ENCODE data around the gene PSD. TPM values are rescaled to one million over a fixed set of nuclear protein-coding genes. Genes with fewer than 3 reads are reported as not detected.
A peak's percentile ranks its signal among the peaks of the same experiment; 100 is the strongest.

PSD gene
- total and polyA plus RNA-seq, 9 of the 15 experiments (the other 6 are each of a cell fraction or from before 2014, with no cell fraction given), result 0.11 to 1.7 (median 0.54) TPM; not detected in 2

DNA sequence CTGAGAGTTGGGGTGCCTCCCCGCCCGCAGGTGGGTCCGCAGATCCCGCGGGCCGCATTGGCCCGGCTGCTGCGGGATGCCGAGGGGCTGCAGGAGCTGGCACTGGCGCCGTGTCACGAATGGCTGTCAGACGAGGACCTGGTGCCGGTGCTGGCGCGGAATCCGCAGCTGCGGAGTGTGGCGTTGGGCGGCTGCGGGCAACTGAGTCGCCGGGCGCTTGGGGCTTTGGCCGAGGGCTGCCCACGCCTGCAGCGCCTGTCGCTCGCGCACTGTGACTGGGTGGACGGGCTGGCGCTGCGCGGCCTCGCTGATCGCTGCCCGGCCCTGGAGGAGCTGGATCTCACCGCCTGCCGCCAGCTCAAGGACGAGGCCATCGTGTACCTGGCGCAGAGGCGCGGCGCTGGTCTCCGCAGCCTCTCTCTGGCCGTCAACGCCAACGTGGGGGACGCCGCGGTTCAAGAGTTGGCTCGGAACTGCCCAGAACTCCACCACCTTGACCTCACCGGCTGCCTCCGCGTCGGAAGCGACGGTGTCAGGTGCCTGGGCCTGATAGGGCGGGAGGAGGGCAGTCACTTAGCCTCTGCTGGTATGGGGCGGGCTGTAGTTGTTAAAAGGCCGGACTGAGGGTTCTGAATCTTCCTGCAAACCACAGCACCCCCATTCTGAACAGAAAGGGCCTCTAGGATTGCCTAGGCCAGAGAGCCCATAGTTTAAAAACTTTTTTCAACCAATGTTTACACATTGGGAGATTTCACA is 3.4 kb upstream of the PSD start:
- ChIA-PET CTCF (ENCODE audit: low intra/inter-chr PET ratio) (no interaction called here), POLR2A (interaction anchor here (0.6 to 5.3 kb wide), 14 partner anchors 9 to 1739 kb away, joined by 3 to 34 read pairs (median 4); partner anchors contain the start of genes C10orf95, CUEDC2, GBF1 and PITX3)
- Histone ChIP-seq H4K20me1 (replicated peaks; ENCODE audit: control insufficient read depth, insufficient read depth, low read length) (no peaks in the 10 kb centered on the region), H3K4me2 (ENCODE audit: insufficient read depth, low read length) (peak overlapping the region; percentile 74), H3K9me3 (replicated peaks; ENCODE audit: control insufficient read depth, insufficient read depth, low read depth, low read length) (no peaks in the 10 kb centered on the region), H3K4me1 (replicated peaks in 1 of 2; ENCODE audit: control insufficient read depth in 2 of 2, insufficient read depth in 2 of 2, low read length in 2 of 2) (peaks cover 12 to 53% of the 10 kb centered on the region in 2 experiments; a peak in 4 of 5 replicates), H3K79me2 (ENCODE audit: control insufficient read depth, insufficient read depth, low read length) (peaks cover 25% of the 10 kb centered on the region), H3K4me3 (peak overlapping the region; percentile 93), H3K36me3 (ENCODE audit: control insufficient read depth, insufficient read depth, low read length) (peaks cover 17% of the 10 kb centered on the region; the same call in 2 of the 3 replicates), H3K9ac (ENCODE audit: insufficient read depth in 1 of 2, low read depth in 2 of 2, low read length in 2 of 2) (peak overlapping the region; percentile 65 to 96), H2AFZ (ENCODE audit: low read depth, low read length) (peak overlapping the region; percentile 87), H3K9me1 (ENCODE audit: control insufficient read depth, insufficient read depth, low read length) (no peaks in the 10 kb centered on the region), H3K27me3 (ENCODE audit: control insufficient read depth in 2 of 2, insufficient read depth in 2 of 2, low read length in 2 of 2) (no peaks in the 10 kb centered on the region), H3K27ac (ENCODE audit: extremely low read depth, low read depth, low read length) (peak overlapping the region; percentile 80)
- 0% methylated on average over 22 of the region's 62 CpGs for WGBS (ENCODE audit: insufficient coverage, low coverage, missing lambda C conversion rate)
- peak; percentile 69 for ATAC-seq
- in situ Hi-C loops (cut with MboI) (no loop called here), intact Hi-C loops (cut with micrococcal nuclease) (loop anchor here (1.0 to 5.0 kb wide), 3 partner anchors 27 to 57 kb away; partner anchors contain the start of gene NFKB2)
- BruUV-seq (replicated peaks), result TSS peak; percentile 37
- DNase-seq (ENCODE audit: extremely low read depth in 1 of 4, low spot score in 3 of 4), result peak; percentile 54 to 83 (median 60)
- FAIRE-seq, result peak; percentile 83
- TF ChIP-seq SUPT5H (IDR thresholded peaks at IDR 0.05), result peak; percentile 46
- TF ChIP-seq UBTF (IDR thresholded peaks at IDR 0.05; ENCODE audit: borderline replicate concordance in 1 of 2, low read depth in 2 of 2, low read length in 2 of 2), result 0 out of 4 replicates have a peak, but pooled peaks of 1 of the 2 experiments have one; percentile 50
- peak; percentile 38; the same call in 1 of the 2 replicates for TF ChIP-seq STAG1 (CRISPR knock-in tag; IDR thresholded peaks at IDR 0.05; ENCODE audit: borderline replicate concordance)
- TF ChIP-seq GABPB1 (CRISPR knock-in tag; IDR thresholded peaks at IDR 0.05), result 0 out of 2 replicates have a peak, but pooled peaks have one; percentile 3
- TF ChIP-seq, protein P1, sequence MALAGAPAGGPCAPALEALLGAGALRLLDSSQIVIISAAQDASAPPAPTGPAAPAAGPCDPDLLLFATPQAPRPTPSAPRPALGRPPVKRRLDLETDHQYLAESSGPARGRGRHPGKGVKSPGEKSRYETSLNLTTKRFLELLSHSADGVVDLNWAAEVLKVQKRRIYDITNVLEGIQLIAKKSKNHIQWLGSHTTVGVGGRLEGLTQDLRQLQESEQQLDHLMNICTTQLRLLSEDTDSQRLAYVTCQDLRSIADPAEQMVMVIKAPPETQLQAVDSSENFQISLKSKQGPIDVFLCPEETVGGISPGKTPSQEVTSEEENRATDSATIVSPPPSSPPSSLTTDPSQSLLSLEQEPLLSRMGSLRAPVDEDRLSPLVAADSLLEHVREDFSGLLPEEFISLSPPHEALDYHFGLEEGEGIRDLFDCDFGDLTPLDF (CRISPR knock-in tag; IDR thresholded peaks at IDR 0.05), result no peak
- no peak for TF ChIP-seq ELK1 (CRISPR knock-in tag; IDR thresholded peaks at IDR 0.05)
- peak; percentile 43 for TF ChIP-seq CCNT2 (IDR thresholded peaks at IDR 0.05; ENCODE audit: borderline replicate concordance, extremely low read depth, insufficient read length, low read depth, low read length)
- TF ChIP-seq U2AF1 (optimal IDR thresholded peaks at IDR 0.05; ENCODE audit: low read depth, low read length), result peak; percentile 29
- 0 out of 2 replicates have a peak, but pooled peaks have one; percentile 25 for TF ChIP-seq ARID1B (IDR thresholded peaks at IDR 0.05)
- no peak for TF ChIP-seq ZBTB17 (CRISPR knock-in tag; IDR thresholded peaks at IDR 0.05)
- no peak for TF ChIP-seq FOXA3 (CRISPR knock-in tag; conservative IDR thresholded peaks at IDR 0.05 in 1 of 2, IDR thresholded peaks at IDR 0.05 in 1 of 2)
- peak in 1 of 2 experiments; percentile 23; a peak in 1 of 4 replicates for TF ChIP-seq ZNF639 (CRISPR knock-in tag; conservative IDR thresholded peaks at IDR 0.05 in 1 of 2, IDR thresholded peaks at IDR 0.05 in 1 of 2)
